GM12865 (cell line): ENCODE results near the gene IL21R.

Experiments used
- DNase-seq: peaks from one replicate; pipeline ENCODE4 v3.0.0; 2010; ENCODE audit warnings: low read depth
- H3K4me3 ChIP-seq: 2 replicates; pipeline ENCODE4 v1.5.1; 2011; ENCODE audit warnings: mild to moderate bottlenecking, low read depth, low read length, control low read depth
- TF ChIP-seq, protein P1 (sequence below): IDR thresholded peaks from 2 replicates; pipeline ENCODE4 v1.5.1; 2011; ENCODE audit warnings: low read length, control low read depth, low read depth, inconsistent platforms; ENCODE audit not compliant: insufficient read depth; ENCODE audit errors: missing control alignments

Gene IL21R

DNA sequence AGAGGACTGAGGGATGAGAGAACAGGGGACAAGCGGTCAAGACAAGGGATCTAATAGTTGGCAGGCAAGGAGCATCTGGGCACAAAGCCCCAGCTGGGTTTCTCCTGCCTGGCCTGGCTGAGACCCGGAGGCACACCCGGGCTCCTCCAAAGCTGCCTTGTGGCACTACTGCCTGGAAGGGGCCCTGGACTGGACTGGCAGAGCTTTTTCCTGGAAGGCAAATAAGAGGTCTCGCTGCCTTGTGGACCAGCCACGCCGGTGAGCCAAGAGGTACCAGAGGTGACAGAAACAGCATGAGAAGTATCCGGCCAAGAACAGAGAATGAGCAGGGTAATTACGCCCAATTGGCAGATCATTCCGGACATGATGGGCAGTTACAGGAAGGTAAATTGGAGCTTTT is 83.2 kb downstream of the IL21R start:
- TF ChIP-seq, protein P1, sequence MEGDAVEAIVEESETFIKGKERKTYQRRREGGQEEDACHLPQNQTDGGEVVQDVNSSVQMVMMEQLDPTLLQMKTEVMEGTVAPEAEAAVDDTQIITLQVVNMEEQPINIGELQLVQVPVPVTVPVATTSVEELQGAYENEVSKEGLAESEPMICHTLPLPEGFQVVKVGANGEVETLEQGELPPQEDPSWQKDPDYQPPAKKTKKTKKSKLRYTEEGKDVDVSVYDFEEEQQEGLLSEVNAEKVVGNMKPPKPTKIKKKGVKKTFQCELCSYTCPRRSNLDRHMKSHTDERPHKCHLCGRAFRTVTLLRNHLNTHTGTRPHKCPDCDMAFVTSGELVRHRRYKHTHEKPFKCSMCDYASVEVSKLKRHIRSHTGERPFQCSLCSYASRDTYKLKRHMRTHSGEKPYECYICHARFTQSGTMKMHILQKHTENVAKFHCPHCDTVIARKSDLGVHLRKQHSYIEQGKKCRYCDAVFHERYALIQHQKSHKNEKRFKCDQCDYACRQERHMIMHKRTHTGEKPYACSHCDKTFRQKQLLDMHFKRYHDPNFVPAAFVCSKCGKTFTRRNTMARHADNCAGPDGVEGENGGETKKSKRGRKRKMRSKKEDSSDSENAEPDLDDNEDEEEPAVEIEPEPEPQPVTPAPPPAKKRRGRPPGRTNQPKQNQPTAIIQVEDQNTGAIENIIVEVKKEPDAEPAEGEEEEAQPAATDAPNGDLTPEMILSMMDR, result no peak
- H3K4me3 ChIP-seq, result no peak overlapping the region
- no peak for DNase-seq

DNA sequence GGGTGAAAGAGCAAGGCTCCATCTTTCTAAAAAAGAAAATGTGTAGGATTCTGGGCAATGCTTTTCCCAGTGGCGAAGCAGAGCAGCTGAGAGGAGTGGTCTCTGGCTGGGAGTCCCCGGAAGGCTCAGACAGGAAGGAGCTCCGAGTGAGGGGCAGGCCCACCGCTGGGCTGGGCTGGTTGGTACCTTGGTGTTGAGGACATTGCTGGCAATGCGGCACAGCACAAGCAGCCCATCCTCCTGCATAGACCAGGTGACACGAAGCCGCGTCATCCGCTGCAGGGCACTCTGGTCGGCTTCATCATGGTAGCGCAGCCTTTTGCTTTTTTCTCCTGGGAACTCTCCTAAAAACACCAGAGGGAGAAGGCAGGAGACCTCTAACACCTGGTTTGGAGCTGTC is 83.8 kb downstream of the IL21R start:
- TF ChIP-seq, protein P1, result no peak
- no peak overlapping the region for H3K4me3 ChIP-seq
- DNase-seq, result no peak

DNA sequence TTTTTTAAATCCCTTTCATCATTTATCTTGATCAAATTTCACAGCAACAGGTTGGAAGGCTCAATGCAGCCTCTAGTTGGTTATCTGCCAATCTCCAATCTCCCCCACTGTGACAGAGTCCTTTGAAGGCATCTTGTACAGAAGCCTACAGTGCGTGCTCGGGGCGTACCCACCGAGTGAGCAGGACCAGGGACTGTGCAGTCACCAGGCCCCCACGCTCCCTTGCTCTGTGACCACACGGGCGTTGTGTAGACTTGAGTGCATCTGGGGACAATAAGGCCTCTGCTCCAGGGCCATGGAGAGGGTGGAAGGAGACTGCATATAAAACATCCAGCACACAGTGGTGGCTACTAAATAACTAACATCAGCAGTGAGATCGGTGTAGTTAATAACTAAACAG is 84.4 kb downstream of the IL21R start:
- H3K4me3 ChIP-seq, result no peak overlapping the region
- TF ChIP-seq, protein P1, result no peak
- DNase-seq, result no peak

DNA sequence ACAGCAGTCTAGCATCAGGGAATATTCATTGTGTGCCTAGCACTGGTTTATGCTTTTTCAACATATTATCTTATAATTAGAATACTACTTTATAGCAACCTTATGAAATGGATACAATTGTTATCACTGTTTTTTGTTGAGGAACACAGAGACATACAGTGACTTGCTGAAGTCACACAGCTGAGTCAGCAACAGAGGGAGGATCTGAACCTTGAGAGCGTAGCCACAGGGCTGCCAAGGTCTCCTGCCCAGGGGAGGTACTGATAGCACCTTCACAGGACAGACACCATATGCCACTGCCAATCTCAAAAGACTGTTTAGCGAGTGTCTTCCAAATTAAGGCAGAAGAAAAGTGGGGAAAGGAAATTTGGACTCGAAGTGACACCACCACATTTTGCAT is 84.8 kb downstream of the IL21R start:
- DNase-seq, result no peak
- H3K4me3 ChIP-seq, result no peak overlapping the region

DNA sequence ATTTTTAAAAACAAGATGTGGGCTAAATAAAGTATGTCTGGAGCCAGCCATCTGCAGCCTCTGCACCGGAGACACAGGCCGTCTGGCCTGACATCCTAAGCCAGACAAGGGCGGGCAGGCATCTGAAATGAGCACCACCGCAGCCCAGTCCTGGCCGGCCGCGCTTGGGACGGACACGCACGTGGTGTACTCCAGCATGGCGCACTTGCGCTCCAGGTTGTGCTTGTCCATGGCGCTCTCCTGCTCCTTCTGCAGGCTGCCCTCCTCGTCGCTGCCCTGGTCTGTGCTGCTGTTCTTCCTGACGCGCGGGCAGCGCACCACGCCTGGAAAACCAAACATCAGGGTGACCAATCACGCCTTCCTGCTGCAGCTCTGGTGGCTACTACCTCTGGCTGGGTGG is 87.4 kb downstream of the IL21R start:
- no peak for DNase-seq
- TF ChIP-seq, protein P1, result no peak
- H3K4me3 ChIP-seq, result no peak overlapping the region

More for the DNA sequence above, 84.8 kb downstream of the IL21R start:
- TF ChIP-seq, protein P1, result no peak

DNA sequence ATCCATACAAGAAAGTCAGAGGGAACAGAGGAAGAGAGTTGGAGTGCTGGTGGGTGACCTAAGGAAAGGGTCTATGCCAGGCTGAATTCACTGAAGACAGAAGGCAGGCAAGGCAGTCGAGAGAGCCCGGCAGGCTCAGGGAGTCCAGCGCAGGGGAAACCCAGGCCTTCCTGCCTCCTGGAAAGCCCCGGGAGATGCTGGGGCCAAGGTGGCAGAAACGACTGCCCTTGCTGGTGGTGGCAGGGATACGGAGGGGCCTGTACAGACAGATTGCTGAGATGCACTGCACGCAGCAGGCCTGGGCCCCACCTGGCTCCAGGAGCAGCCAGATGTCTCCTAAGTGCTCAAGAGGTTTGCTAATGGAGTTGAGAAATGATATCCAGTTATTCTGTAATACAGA is 87.9 kb downstream of the IL21R start:
- H3K4me3 ChIP-seq, result no peak overlapping the region
- TF ChIP-seq, protein P1, result no peak
- DNase-seq, result no peak

DNA sequence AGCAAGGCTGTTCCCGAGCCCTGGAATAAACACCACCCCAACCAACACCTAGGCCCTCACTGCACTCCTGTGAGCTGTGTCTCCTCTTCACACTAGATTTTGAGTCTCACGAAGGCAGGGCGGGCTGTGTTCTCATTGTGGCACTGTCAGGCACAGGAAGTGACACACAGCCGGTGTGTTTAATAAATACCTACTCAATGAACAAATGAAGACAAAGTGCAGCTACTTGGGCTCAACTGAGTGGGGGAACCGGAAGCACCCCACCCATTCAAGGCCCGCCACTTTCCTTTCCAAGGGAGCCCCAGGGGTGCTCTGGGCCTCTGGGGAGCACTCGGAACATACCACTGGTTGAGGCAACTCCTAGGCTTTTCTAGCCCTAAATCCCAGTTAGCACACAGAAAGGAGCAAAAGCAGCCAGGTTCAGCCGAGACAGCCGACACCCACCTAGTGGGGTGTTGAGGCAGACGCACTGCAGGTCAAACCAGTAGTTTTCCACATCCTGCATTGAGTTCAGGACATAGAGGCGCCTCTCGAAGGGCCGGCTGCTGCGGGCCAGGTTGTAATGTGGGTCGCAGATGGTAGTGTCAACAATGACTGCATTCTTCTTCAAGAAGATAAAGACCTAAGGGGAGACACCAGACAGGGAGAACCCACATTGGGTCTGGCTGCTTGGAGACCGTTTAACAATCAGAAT is 90.1 kb downstream of the IL21R start:
- no peak overlapping the region for H3K4me3 ChIP-seq
- DNase-seq, result no peak
- TF ChIP-seq, protein P1, result no peak
